GM12875 (cell line): ENCODE results near the gene RAB1A.

ENCODE experiments used
- H3K4me3 ChIP-seq: one replicate; pipeline ENCODE4 v1.5.1; 2011; ENCODE audit warnings: low read depth, low read length, control low read depth
- CTCF ChIP-seq: IDR thresholded peaks from 2 replicates; pipeline ENCODE4 v1.5.1; 2011; ENCODE audit warnings: low read depth, mild to moderate bottlenecking, control low read depth, inconsistent platforms, low read length, moderate library complexity, borderline replicate concordance; ENCODE audit not compliant: insufficient read depth

The RAB1A gene

DNA sequence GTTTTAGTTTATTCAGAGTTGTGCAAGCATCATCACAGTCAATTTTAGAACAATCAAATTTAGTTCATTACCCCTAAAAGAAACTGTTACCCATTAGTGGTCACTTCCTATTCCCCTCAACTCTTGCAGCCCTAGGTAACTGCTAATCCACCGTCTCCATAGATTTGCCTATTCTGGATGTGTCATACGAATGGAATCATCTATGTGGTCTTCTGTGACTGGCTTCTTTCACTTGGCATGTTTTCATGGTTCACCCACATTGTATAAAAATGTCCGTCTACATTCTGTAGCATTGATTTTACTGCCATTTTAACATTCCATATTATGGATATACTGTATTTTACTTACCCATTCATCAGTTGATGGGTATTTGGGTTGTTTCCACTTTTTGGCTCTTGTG, 79.0 kb downstream of the RAB1A start:
- no peak for TF ChIP-seq CTCF

DNA sequence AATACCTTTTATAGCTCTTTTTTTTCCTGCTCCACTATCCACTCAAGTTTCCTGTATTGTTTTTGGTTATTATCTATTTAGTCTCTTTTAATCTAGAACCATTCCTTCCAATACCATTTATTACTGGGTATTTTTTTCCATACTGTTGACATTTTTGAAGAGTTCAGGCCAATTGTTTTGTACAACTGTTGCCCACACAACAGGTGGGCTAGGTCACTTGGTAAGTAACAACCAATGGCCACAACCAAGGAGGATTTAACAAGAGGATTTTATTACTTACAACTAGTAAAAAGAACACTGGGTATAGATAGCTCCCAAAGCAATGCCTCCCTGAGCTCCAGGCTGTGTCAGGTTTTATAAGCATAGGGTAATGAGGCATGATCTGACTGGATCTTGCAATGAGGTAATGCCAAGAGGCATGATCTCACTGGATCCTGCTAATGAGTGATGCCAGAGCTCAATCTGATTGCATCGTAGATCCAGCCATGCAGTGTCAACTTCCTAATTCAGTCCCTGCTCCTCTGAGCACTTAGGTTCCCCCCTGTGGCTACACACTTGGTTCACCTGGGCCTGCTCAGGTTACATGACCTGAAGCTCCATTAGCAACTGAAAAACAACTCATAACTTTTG, 80.8 kb downstream of the RAB1A start:
- no peak overlapping the region for H3K4me3 ChIP-seq
- TF ChIP-seq CTCF: no peak

More for the DNA sequence above, 79.0 kb downstream of the RAB1A start:
- H3K4me3 ChIP-seq: no peak overlapping the region

DNA sequence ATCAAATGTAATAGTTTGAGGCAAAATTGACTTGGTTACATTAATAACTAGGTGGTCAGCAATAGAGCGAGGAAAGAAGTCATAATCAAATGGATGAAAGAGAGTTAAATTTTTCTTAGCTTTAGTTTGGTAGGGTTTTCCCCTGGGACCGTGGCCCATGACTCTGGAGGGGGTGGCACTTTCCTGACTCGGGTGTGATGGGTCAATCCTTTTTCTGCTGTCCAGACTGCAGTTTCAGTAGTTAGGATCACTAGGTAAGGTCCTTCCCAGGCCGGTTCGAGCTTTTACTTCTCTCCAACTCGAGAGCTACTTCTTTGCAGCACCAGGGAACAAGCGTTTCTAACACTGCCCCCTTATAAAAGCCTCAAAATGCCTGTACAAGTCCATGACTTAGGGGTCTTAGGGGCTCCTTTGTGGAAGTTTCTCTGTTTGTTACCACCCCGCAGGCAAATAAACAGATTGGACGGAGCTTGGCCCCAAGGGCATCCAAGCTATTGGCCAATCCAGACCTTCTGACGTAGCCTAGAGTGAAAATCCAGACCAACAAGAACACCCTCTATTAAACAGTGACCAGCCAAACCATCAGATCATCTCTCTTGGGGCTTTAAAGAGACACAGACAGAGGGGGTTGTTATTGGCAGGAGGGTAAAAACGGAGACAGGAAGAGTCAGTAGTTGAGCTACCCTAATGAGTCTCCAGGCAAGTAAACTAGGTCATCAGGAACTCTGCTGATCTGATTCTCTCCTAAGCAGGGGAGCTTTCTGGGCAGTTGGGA, 83.1 kb downstream of the RAB1A start:
- H3K4me3 ChIP-seq: no peak overlapping the region
- no peak for TF ChIP-seq CTCF

- H3K4me3 ChIP-seq: no peak overlapping the region
- no peak for TF ChIP-seq CTCF
These were observed 84.3 kb downstream of the RAB1A start for GRCh38 chr2:65045651-65046050.

GRCh38 chr2:65044097-65044735, 85.7 kb downstream of the RAB1A start:
- no peak overlapping the region for H3K4me3 ChIP-seq
- no peak for TF ChIP-seq CTCF

- H3K4me3 ChIP-seq: no peak overlapping the region
- TF ChIP-seq CTCF: no peak
These were observed 86.9 kb downstream of the RAB1A start for GRCh38 chr2:65043001-65043400.
